GM18526 (cell line): Measurements from ENCODE around the gene FOLR2.

Experiments used
- POLR2A ChIP-seq: IDR thresholded peaks from 3 replicates; pipeline ENCODE4 v1.6.1; 2011; ENCODE audit not compliant: insufficient read length; ENCODE audit errors: extremely low read depth

The FOLR2 gene

DNA sequence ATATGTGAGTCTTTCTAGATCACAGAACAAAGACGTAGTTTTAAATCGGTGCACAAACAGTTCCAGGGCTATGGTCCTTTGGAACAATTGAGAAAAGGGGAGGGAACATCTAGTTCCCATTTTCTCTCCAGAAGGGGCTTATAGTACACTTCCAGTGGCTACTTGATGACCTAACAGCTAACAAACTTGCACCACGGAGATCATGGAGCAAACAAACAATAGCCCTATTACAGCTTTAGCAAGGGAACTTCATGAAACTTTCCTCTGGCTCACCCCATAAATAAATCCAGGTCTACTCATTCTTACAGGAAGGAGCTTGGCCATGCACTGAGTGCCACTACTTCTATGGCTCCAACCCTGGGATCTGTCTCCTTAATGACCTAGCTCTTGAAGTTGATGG, 8.3 kb upstream of the FOLR2 start:
- no peak for TF ChIP-seq POLR2A

GRCh38 chr11:72209101-72209500, 7.5 kb upstream of the FOLR2 start:
- TF ChIP-seq POLR2A, result no peak

- TF ChIP-seq POLR2A, result no peak
Measured at GRCh38 chr11:72217841-72218240, 1.2 kb downstream of the FOLR2 start.

DNA sequence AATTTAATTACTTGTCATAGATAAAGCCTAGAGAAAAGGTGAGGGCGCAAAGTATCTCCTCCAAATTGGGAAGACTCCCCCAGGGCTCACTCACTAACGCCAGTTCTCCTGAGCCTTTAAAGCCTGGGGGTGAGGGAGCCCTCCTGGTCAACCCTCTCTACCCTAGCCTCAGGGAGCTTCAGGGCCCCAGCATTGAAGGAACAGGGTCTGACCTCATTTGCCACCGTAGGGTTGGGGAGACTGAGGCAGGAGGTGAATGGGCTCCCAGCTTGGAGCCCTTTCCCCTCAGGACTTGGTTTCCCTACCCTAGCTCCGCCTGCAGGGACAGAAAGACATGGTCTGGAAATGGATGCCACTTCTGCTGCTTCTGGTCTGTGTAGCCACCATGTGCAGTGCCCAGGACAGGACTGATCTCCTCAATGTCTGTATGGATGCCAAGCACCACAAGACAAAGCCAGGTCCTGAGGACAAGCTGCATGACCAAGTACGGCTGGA, 1.7 kb downstream of the FOLR2 start:
- no peak for TF ChIP-seq POLR2A

DNA sequence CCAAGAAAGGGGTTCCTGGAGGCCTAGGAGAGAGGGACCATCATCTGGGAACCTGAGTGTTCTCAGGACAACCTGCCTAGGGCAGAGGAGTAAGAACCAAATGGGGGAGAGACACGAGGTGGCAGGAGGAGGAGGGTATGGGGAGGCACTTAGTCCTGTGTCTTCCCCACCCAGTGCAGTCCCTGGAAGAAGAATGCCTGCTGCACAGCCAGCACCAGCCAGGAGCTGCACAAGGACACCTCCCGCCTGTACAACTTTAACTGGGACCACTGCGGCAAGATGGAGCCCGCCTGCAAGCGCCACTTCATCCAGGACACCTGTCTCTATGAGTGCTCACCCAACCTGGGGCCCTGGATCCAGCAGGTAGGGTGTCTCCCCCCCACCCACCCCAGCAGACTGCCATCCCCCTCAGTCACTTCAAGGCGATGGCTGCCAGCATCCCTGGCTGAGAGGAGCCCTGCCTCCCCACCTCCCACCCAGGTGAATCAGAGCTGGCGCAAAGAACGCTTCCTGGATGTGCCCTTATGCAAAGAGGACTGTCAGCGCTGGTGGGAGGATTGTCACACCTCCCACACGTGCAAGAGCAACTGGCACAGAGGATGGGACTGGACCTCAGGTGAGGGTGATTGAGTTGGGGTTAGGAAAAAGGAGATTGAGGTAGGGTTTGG, 4.2 kb downstream of the FOLR2 start:
- no peak for TF ChIP-seq POLR2A

GRCh38 chr11:72221386-72222075, 4.9 kb downstream of the FOLR2 start:
- no peak for TF ChIP-seq POLR2A

- TF ChIP-seq POLR2A, result no peak
Measured at GRCh38 chr11:72222106-72222891, 5.7 kb downstream of the FOLR2 start.

GRCh38 chr11:72222907-72223614, 6.5 kb downstream of the FOLR2 start:
- TF ChIP-seq POLR2A, result peak; percentile 60

DNA sequence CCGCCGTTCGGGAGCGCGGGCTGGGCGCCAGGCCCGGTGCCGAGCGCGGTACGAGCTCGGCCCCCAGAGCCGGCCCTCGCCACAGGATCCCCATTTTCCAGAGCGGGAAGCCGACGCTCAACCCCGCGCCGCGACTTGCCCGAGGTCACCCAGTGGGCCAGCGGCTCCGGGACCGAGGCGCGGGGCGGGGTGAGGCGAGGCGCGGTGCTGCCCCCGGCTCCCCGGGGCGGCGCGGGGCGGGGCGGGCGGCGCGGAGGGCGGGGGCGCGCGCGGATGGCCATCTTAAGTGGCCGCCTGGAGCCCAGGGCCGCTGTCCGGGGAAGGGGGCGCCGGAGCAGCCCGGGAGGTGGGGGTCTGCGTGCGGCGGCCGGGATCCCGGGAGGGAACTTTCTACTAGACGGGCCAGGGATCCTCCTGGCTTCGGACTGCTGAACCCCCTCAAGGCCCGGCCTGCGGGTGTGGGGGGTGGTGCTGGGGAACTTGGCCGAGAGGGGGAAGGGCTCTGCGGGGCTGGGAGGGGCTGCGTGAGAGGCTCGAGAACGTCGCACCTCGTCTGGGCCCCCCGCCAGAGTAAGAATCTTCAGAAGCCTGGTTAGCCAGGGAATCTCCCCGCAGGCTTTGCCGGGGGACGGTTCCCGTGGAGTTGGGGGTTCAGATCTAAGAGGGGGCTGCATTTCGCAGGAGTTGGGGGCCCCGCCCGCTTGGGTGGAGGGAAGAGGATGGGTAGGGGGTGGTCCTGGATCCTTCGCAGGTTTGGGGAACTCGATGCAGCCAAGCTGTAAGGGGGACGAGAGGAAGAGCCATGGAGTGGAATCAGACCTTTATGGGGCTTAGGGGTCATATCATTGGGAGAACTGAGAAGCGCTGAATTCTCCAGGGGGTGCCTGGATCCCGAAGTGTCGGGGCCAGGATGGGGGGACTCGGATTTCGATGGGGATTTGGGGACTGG, 7.3 kb downstream of the FOLR2 start:
- TF ChIP-seq POLR2A, result no peak

DNA sequence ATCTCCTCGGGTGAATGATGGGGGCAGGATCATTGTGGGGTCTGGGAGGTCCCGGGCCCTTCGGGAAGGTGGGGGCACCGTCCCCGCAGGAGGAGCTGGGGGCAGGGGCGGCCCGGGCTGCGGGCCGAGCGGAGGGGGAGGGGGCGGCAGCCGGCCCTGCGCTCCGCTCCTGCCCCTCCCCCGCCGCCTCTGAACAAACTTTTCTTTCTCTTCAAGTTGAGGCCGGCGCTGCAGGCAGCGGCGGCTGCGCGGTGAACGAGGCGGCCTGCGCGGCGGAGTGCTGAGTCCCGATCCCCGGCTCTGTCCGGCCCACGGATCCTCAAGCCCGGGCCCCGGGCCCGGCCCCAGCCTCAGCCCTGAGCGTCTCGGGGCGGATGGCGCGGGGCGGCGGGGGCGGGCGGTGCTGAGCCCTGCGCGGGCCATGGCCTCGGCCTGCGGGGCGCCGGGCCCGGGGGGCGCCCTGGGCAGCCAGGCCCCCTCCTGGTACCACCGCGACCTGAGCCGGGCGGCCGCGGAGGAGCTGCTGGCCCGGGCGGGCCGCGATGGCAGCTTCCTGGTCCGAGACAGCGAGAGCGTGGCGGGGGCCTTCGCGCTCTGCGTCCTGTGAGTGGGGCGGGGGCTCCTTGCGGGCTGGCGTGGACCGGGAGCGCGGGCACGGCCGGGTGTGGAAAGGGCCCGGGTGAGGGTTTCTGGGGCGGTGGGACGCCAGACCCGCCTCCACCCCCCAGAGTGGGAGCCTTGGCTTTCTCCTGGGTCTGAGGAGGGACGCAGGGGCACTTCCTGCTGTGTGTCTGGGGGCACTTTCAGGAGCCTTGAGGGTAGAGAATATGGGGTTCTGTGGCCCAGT, 8.2 kb downstream of the FOLR2 start, which contains the start of gene INPPL1:
Gene INPPL1 (plus strand): TSS at position 204 of the 847 bp plus-strand sequence. CDS start 218 bp downstream, at position 422.
- peak; percentile 19 for TF ChIP-seq POLR2A

- TF ChIP-seq POLR2A, result no peak
Measured at GRCh38 chr11:72225411-72225951, 8.9 kb downstream of the FOLR2 start.

GRCh38 chr11:72226701-72227100, 10.1 kb downstream of the FOLR2 start:
- TF ChIP-seq POLR2A, result no peak
